GM19043 (cell line): ENCODE measurements around the gene HADHB.
"Not testable (repeated sequence)": the region's sequence is repeated elsewhere in the genome, so short reads cannot be mapped to it uniquely, and the experiment has no call there.

Source experiments
- ATAC-seq: cut with Tn5 transposase; IDR thresholded peaks from one replicate; pipeline ENCODE4 v1.9.1; 2021; ENCODE audit warnings: low read depth; ENCODE audit not compliant: unreplicated experiment

The HADHB gene

GRCh38 chr2:26325851-26326250, 81.1 kb downstream of the HADHB start:
- ATAC-seq = no peak

- no peak for ATAC-seq
These were observed 81.8 kb downstream of the HADHB start for GRCh38 chr2:26326514-26326913.

GRCh38 chr2:26327291-26328272, 82.8 kb downstream of the HADHB start:
- no peak for ATAC-seq

DNA sequence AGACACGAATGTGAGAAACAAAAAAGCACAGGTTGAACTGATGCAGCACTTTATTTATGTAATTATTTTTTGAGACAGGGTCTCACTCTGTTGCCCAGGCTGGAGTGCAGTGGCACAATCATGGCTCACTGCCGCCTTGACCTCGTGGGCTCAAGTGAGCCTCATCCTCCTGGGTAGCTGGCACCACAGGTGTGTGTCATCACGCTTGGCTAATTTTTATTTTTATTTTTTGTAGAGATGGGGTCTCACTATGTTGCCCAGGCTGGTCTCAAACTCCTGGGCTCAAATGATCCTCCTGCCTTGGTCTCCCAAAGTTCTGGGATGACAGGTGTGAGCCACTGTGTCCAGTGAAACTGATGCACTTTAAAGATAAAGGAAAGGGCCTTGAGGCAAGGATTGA, 84.3 kb downstream of the HADHB start:
- not testable (repeated sequence) for ATAC-seq

GRCh38 chr2:26330114-26330549, 85.4 kb downstream of the HADHB start:
- peak; percentile 66 for ATAC-seq

DNA sequence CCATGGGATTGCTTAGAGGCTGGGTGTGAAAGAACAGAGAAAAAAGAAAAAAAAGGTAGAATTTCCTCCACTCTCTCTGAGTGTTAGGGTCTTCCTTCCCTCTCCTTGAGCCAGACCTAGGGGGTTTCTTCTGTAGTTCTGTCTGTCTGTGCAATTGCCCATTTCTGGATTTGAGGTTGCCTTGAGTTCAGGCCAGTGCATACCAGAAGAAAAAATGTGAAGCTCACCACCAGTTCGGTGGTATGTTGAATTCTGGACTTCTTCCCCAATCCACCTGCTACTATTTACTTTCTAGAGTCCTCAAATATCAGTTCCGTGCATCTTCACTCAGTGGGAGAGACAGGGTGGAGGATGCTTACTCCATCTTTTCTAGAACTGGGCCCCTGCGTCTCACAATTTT, 85.9 kb downstream of the HADHB start:
- no peak for ATAC-seq

GRCh38 chr2:26331321-26331720, 86.6 kb downstream of the HADHB start:
- ATAC-seq = not testable (repeated sequence)

DNA sequence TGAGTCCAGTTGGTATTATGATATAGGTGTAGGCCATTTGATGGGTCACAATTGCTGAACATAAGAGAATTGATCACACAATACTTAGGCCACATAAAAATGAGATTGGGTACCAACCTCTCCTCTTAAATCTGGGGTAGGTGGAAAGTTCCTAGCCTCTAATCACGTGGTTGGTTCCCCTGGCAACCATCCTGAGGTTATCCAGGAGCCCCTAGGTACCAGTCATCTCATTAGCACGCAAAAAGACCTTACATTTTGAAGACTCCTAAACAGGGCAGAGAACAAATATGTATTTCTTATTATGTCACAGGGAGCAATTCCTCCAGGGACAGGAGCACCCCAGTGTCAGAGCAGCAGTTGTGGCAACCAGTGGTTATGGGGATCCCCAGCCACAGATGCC, 88.6 kb downstream of the HADHB start:
- no peak for ATAC-seq

DNA sequence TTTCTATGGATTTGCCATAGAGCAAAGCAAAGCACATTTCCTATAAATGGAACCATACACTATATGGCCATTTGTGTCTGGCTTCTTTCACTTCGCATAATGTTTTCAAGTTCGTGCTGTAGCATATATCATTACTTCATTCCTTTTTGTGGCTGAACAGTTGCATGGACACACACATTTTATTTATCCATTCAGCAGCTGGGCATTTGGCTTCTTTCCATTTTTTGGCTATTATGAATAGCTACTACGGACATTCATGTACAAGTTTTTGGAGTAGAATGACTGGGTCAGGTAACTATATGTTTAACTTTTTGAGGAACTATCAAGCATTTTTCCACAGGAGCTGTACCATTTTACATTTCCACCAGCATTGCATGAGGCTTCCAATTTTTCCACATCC, 90.5 kb downstream of the HADHB start:
- ATAC-seq = no peak

GRCh38 chr2:26336719-26337118, 92.0 kb downstream of the HADHB start:
- ATAC-seq = no peak

DNA sequence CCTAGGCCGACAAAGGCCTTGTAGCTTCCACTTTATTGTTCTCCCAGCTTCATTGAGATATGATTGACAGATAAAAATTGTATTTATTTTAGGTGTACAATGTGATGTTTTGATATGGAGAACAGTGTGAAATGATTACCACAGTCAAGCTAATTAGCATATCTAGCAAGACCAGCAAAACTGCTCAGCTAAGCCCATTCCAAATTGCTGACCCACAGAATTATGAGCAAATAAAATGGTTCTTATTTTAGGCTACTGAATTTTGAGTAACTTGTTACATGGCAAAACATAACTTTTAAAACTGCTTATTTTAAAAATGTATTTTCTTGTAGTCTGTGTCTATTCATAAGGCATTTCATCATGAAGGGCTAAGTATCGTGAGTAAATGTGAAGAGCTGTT, 92.6 kb downstream of the HADHB start:
- ATAC-seq = no peak
